Motor neuron (in vitro differentiated cells): ENCODE results near the gene CNIH3. TPM values are rescaled to one million over a fixed set of nuclear protein-coding genes. Genes with fewer than 3 reads are reported as not detected.

Experiments used
- ATAC-seq, 8 experiments: fragments of 200-7000 bp; cut with Tn5 transposase; replicated peaks in 6 of 8; 2 replicates each; pipeline ENCODE4 v1.8.0; 2021; ENCODE audit warnings: mild to moderate bottlenecking in 8 of 8, moderate library complexity in 8 of 8
- H3K27ac ChIP-seq, 2 donors: fragments of 250-450 bp; sonication (Bioruptor Pico); 2 replicates each; pipeline ENCODE4 v1.9.0; 2021; ENCODE audit warnings: antibody characterized with exemption in 2 of 2, mild to moderate bottlenecking in 2 of 2, moderate library complexity in 1 of 2
- H3K4me1 ChIP-seq, 2 donors: fragments of 250-450 bp; sonication (Bioruptor Pico); replicated peaks in 1 of 2; 2 replicates each; pipeline ENCODE4 v1.6.1; 2021; ENCODE audit warnings: antibody characterized with exemption in 2 of 2, mild to moderate bottlenecking in 2 of 2, moderate library complexity in 1 of 2
- H3K4me3 ChIP-seq, 5 donors: fragments of 250-450 bp; sonication (Bioruptor Pico); 2 replicates each; pipeline ENCODE4 v1.9.0; 2021; ENCODE audit warnings: antibody characterized with exemption in 5 of 5, mild to moderate bottlenecking in 5 of 5, moderate library complexity in 4 of 5
- WGBS, 10 experiments: fragments of 450-650 bp; shearing (Covaris generic); methylation state at CpG; one replicate each; pipeline ENCODE4 v1.0.0; 2022; 5-methylcytosine and 5-hydroxymethylcytosine counted together
- in situ Hi-C, 9 experiments: fragments of 400-800 bp; cut with MboI; loops; one replicate each; pipeline ENCODE4 v1.15.0; 2021; ENCODE audit warnings: low sequenced_read_pairs in 9 of 9, low pct_unique_long_range_greater_than_20kb in 2 of 9; ENCODE audit not compliant: unreplicated experiment in 9 of 9
- total RNA-seq, 8 experiments: library from RNA; unstranded; fragments of 300-600 nt; gene quantifications; 2 replicates each; pipeline versions ENCODE4 v1.2.3 to v1.2.4, GENCODE V29; 2022

CNIH3 gene
- total RNA-seq, 8 experiments from 2014 or later: 2.4 to 13.5 (median 8.8) TPM

GRCh38 chr1:224784265-224785039 lies 168.3 kb downstream of the CNIH3 start:
- ATAC-seq: peak in 1 of 8 experiments; percentile 26
- in situ Hi-C loops: no loop called here

GRCh38 chr1:224785040-224785328 lies 168.9 kb downstream of the CNIH3 start:
- 10 to 92% (median 56%) methylated on average over 1 to 2 of the region's 2 CpGs; no CpG with 5 or more reads in 1 of the 10 experiments for WGBS, 10 experiments
- ATAC-seq: no peak
- in situ Hi-C loops: no loop called here

More at GRCh38 chr1:224784265-224785039, 168.3 kb downstream of the CNIH3 start:
- Histone ChIP-seq H3K4me1 (peaks cover 0 to 2% of the 10 kb centered on the region in 2 donors), H3K4me3 (no peak overlapping the region), H3K27ac (no peak overlapping the region)
- WGBS, 10 experiments: 25 to 94% (median 76%) methylated on average over 2 to 4 of the region's 4 CpGs; no CpG with 5 or more reads in 2 of the 10 experiments

GRCh38 chr1:224785622-224786021 lies 169.5 kb downstream of the CNIH3 start:
- Histone ChIP-seq H3K4me1 (no peaks in the 10 kb centered on the region), H3K27ac (no peak overlapping the region), H3K4me3 (no peak overlapping the region)
- in situ Hi-C loops: no loop called here
- no peak for ATAC-seq
- WGBS, 10 experiments: 86 to 100% (median 92%) methylated on average over 1 to 3 of the region's 3 CpGs; no CpG with 5 or more reads in 1 of the 10 experiments

More at GRCh38 chr1:224785040-224785328, 168.9 kb downstream of the CNIH3 start:
- Histone ChIP-seq H3K27ac (no peak overlapping the region), H3K4me3 (no peak overlapping the region), H3K4me1 (no peaks in the 10 kb centered on the region)

- no peak for ATAC-seq
- in situ Hi-C loops: no loop called here
- Histone ChIP-seq H3K4me1 (no peaks in the 10 kb centered on the region), H3K4me3 (no peak overlapping the region), H3K27ac (no peak overlapping the region)
- WGBS, 10 experiments: 60 to 100% (median 82%) methylated on average over 1 to 3 of the region's 3 CpGs; no CpG with 5 or more reads in 4 of the 10 experiments
These were observed 170.6 kb downstream of the CNIH3 start for GRCh38 chr1:224786533-224787250.

- no peak overlapping the region for H3K4me3 ChIP-seq
- no peak for ATAC-seq
- H3K27ac ChIP-seq: no peak overlapping the region
- no peaks in the 10 kb centered on the region for H3K4me1 ChIP-seq
- in situ Hi-C loops: no loop called here
These were observed 173.2 kb downstream of the CNIH3 start for GRCh38 chr1:224789311-224789710.

Other genes with a start within 250 kb of the CNIH3 start
- 100 to 1,000 TPM in 1 of 8 experiments, 10 to 100 TPM in 7; 47.4 to 116 (median 55.1) TPM for gene WDR26, start 181.5 kb upstream of the CNIH3 start, total RNA-seq